ES-I3 (cell line): ENCODE results near the gene LHX1.
A peak's percentile ranks its signal among the peaks of the same experiment; 100 is the strongest.

Experiments
- H3K36me3 ChIP-seq: 2 replicates; pipeline ENCODE4 v1.6.1; 2013; ENCODE audit warnings: mild to moderate bottlenecking, low read length, control low read depth, moderate library complexity; ENCODE audit not compliant: insufficient read depth
- H3K4me1 ChIP-seq: 2 replicates; pipeline ENCODE4 v1.6.1; 2013; ENCODE audit warnings: mild to moderate bottlenecking, control low read depth, low read length; ENCODE audit not compliant: insufficient read depth
- H3K9ac ChIP-seq: 2 replicates; pipeline ENCODE4 v1.6.1; 2013; ENCODE audit warnings: low read depth, mild to moderate bottlenecking, low read length, moderate library complexity
- H3K9me3 ChIP-seq: 2 replicates; pipeline ENCODE4 v1.6.1; 2013; ENCODE audit warnings: mild to moderate bottlenecking, low read length, moderate library complexity; ENCODE audit not compliant: control insufficient read depth, insufficient read depth

Gene LHX1

GRCh38 chr17:36948717-36949460 is 11.6 kb downstream of the LHX1 start, which contains the start of gene AATF:
Gene AATF (plus strand): TSS chr17:36948954. CDS start chr17:36949126, 172 bp downstream.
- no peaks in the 10 kb centered on the region for H3K9me3 ChIP-seq
- 0 out of 2 replicates have a peak, but pooled peaks cover 3% of the 10 kb centered on the region for H3K36me3 ChIP-seq
- peaks cover 11% of the 10 kb centered on the region for H3K4me1 ChIP-seq

DNA sequence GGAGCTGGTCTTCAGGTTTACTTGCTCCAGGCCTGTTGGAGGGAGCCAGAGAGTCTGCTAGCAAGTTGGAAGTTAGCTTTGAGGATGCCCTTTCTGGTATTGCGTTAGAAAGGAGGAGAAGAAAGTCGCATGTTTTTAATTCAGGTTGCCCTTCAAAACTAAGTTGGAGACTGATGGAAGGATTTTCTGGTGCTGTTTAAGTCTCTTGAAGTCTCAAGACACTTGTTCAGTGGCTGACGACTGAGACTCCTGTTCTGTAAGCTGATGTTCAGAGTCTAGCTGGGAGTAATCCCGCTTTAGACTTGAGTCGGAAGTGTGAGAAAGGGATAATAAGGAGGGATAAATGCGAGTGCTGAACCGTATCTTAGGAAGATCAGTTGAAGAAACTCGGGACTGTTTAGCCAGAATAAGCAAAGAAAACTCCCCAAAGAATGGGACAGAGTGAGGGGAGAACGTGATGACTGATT is 12.2 kb downstream of the LHX1 start:
- Histone ChIP-seq H3K4me1 (peaks cover 11% of the 10 kb centered on the region), H3K36me3 (0 out of 2 replicates have a peak, but pooled peaks cover 3% of the 10 kb centered on the region), H3K9me3 (no peaks in the 10 kb centered on the region), H3K9ac (peak overlapping the region; percentile 82)

More at GRCh38 chr17:36948717-36949460, 11.6 kb downstream of the LHX1 start, which contains the start of gene AATF:
- H3K9ac ChIP-seq, result peak within 1 kb of the TSS; percentile 82

DNA sequence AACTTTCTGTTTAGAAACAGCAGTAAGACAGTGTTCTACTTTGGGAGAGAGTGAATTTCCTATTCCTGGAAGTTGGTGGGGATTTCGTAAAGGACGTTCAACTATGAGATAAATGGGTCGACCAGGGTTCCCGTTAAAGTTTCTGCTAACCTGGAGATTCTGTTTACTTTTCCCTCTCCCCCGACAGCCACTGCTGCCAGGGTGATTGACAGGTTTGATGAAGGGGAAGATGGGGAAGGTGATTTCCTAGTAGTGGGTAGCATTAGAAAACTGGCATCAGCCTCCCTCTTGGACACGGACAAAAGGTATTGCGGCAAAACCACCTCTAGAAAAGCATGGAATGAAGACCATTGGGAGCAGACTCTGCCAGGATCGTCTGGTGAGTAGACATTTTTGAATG is 12.8 kb downstream of the LHX1 start:
- Histone ChIP-seq H3K9me3 (no peaks in the 10 kb centered on the region), H3K9ac (peak overlapping the region; percentile 82; the same call in 1 of the 2 replicates), H3K36me3 (peaks cover 4% of the 10 kb centered on the region; the same call in 1 of the 2 replicates), H3K4me1 (peaks cover 11% of the 10 kb centered on the region)

DNA sequence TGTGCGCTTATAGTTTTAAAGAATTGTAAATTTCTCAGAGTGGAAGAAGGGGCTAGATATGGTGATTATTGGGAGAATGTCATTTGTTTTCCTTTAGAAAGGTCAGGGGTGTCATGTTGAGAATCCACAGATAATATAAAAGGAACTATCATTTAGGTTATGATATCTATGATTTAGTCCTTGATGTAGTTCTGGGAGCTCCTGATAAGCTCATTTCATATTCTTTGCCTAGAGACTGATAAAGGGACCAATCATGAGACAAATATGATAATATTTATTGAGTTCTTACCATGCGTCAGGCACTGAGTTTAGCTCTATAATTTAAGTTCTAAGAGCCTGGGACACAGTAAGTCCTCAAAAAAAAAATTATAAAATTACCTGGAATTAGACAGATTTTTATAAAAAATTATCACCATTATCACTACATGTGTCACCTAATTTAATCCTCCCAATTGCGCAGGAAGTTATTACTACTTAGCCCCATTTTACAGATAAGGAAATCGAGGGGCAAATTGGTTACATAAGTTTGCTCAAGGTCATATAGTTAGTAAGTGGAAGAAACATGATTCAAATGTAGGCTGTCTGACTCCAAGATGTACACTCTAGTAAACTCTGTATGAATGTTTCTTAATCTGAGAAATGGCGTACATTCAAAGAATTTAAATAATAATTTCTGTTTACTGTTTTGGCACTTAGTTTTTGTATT is 14.0 kb downstream of the LHX1 start:
- H3K9me3 ChIP-seq, result no peaks in the 10 kb centered on the region
- H3K9ac ChIP-seq, result no peak overlapping the region
- H3K4me1 ChIP-seq, result peaks cover 5% of the 10 kb centered on the region
- peaks cover 7% of the 10 kb centered on the region for H3K36me3 ChIP-seq

DNA sequence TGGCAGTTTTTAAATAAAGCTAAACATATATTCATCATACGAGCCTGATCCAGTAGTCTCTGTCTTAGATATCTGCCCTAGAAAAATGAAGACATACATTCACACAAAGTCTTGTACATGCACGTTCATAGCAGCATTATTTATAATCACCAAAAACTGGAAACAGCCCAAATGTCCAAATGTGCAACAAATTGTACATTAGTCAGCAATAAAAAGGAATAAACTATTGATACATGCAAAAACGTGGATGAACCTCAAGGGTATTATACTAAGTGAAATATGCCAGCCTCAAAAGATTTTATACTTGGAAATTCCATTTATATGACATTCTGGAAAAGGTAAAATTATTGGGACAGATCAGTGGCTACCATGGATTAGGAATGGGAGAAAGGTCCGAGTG is 34.2 kb downstream of the LHX1 start:
- 0 out of 2 replicates have a peak, but pooled peaks cover 3% of the 10 kb centered on the region for H3K9me3 ChIP-seq
- H3K4me1 ChIP-seq, result peaks cover 3% of the 10 kb centered on the region; the same call in 1 of the 2 replicates
- H3K9ac ChIP-seq, result no peak overlapping the region
- peaks cover 5% of the 10 kb centered on the region for H3K36me3 ChIP-seq

DNA sequence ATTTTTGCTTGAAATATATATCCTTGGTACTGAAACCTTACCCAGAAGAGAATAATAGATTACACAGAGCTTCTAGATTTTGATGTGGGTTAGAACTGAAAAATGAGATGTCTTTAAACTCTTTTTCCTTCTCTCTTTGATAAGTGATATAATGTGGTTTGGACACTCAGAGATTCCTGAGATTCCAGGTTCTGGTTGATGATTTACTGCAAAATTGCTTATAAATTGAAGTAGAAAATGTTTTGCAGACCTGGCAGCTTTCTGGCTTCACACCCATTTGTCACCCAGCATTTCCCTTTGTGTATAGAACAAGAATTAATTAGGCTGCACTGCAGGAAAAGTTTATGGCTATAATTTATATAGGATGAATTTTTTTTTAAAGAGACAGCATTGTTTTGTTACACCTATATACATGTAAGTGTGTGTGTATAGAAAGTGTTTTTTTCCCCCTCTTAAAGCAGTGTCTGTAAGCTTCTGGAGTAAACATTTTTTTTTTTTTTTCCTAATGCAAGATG is 35.0 kb downstream of the LHX1 start:
- H3K9me3 ChIP-seq, result 0 out of 2 replicates have a peak, but pooled peaks cover 3% of the 10 kb centered on the region
- H3K9ac ChIP-seq, result no peak overlapping the region
- peaks cover 3% of the 10 kb centered on the region for H3K4me1 ChIP-seq
- H3K36me3 ChIP-seq, result peaks cover 5% of the 10 kb centered on the region

DNA sequence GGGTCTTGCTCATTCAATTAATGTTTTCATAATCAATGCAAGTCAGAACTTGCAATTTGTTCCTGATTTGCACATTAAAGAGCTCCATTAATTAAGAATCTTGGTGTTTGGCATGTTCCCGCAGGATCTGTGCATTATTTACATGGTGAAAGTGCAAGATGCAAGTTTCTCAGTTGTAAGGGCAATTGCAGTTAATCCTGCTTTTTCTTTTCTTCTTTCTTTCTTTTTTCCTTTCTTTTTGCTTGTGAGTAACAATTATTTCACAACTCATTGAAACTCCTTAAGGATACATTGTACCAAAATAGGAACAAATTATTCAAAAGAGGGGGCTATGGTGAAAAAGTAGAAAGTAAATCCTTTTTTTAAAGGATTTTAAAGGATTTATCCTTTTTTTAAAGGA is 35.6 kb downstream of the LHX1 start:
- Histone ChIP-seq H3K9me3 (0 out of 2 replicates have a peak, but pooled peaks cover 3% of the 10 kb centered on the region), H3K36me3 (peaks cover 5% of the 10 kb centered on the region), H3K9ac (no peak overlapping the region), H3K4me1 (peaks cover 3% of the 10 kb centered on the region)

DNA sequence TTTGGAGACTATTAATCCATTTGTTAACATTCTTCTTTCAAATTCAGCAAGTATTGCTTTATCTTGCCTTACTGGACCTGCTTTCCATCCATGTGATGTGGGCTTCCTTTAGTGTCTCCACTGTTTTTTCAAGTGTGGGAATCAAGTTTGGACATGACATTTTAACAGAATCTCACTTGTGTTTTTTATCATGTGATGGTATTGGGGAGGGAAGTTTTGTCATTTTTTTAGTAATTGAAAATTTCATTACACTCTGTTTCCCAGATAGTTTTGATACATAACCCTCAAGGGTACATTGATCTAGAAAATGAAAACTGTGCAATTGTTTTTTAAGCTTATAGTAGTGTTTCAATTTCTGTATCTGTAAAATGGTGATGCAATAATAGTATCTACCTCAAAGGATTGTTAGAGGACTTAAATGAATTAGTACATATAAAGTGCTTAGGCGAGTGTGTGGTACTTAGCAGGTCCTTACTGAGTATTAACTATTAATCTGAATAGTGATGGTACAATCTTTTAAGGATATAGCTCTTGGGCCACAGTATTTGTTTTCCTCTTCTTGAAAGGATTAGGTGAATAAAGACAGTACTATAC is 38.7 kb downstream of the LHX1 start:
- Histone ChIP-seq H3K9ac (no peak overlapping the region), H3K36me3 (no peaks in the 10 kb centered on the region), H3K9me3 (no peaks in the 10 kb centered on the region), H3K4me1 (peaks cover 3% of the 10 kb centered on the region)

DNA sequence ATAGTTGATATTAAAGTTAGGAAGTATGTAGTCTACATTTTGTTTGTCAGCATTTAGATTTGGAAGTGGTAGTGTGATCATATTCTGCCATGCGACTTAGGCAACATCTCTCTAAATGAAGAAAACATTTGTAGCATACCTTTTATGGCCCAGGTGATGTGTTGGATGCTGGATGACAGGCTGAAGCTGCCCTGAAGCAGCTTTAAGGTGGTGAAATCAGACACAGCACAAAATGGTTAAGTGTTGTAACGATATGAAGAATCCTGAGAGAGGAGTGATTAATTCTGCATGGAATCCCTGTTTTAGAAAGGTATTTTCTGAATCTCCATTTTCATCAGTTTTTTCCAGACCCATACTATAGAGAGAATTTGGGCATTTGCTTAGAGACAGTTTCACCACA is 39.8 kb downstream of the LHX1 start:
- H3K36me3 ChIP-seq, result no peaks in the 10 kb centered on the region
- H3K9ac ChIP-seq, result no peak overlapping the region
- no peaks in the 10 kb centered on the region for H3K9me3 ChIP-seq
- peaks cover 3% of the 10 kb centered on the region for H3K4me1 ChIP-seq

DNA sequence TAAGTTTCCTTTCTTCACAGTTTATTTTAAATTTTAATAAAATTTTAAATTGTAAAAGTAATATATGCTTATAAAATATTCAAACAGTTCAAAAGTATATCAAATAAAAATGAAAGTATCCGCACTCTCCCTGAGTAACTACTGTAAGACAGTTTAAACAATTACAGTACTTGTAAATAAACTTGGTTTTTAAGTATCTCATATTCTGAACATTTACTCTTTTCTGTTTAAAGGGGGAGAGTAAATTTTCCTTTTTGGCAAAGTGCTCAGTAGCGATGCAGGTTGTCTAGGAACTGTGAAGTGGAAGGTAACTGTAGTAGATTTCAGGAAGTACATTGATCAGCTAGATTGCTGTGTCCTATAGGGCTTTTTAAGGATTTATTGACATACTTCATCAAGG is 40.3 kb downstream of the LHX1 start:
- no peaks in the 10 kb centered on the region for H3K36me3 ChIP-seq
- no peak overlapping the region for H3K9ac ChIP-seq
- peaks cover 3% of the 10 kb centered on the region for H3K4me1 ChIP-seq
- no peaks in the 10 kb centered on the region for H3K9me3 ChIP-seq

DNA sequence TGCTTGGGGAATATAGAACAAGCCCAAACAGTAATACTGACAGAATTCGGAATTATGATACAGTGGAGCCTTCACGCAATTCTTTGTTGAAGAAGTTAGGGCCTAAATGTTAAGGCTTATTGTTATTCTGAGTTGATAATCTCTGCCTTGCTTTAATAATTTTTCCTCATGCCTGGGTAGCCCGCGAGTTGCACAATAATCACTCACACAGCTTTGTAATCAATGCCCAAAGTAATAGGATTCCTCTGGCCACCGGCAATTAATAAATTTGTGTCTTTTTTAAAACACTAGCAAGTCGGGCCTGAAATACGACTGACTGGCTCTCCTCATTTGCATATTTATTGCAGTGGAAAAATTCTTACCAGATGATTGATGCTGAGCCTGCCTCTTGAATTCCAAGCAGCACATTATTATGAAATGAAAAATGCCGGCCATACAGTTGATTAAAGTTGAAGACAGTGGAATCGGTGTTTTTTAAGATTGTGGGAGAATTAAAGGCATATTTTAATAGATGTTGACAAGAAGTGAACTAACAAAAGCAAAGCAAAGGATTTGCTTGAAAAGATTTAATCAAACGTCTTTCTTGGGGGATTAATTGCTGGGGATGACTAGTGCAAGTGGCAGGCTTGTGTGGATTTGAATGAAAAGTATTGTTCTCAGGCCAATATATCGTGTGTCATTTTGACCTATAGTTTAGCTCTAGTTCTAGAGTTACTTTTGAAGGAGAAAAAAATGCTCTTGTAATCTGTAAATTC is 41.7 kb downstream of the LHX1 start:
- no peaks in the 10 kb centered on the region for H3K36me3 ChIP-seq
- H3K9ac ChIP-seq, result no peak overlapping the region
- H3K9me3 ChIP-seq, result no peaks in the 10 kb centered on the region
- no peaks in the 10 kb centered on the region; the same call in 1 of the 2 replicates for H3K4me1 ChIP-seq

GRCh38 chr17:36979565-36979941 is 42.3 kb downstream of the LHX1 start:
- no peaks in the 10 kb centered on the region; the same call in 1 of the 2 replicates for H3K4me1 ChIP-seq
- no peaks in the 10 kb centered on the region for H3K36me3 ChIP-seq
- H3K9me3 ChIP-seq, result no peaks in the 10 kb centered on the region
- no peak overlapping the region for H3K9ac ChIP-seq

DNA sequence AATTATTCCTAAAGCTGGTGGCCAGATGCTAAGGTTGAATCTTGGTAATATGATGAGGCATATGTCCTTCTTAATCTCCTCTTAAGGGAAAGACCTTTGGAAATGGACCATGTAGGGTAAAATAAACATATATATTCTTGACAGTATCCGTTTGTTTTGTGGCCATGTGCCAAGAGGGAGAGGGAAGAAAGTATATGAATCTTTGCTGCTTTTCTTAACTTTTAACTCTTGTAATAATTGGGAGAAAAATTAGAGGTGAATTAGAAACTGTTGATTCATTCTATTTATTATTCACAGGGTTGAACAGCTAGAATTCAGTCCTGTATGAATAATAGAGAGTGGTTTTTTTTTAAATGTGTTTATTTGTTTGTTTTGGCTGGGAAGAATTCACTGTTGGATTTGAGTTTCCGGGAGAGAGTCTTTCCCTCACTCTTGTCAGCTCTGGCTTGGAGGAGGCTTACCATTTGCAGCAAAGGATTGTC is 43.0 kb downstream of the LHX1 start:
- Histone ChIP-seq H3K9me3 (no peaks in the 10 kb centered on the region), H3K4me1 (no peaks in the 10 kb centered on the region; the same call in 1 of the 2 replicates), H3K36me3 (no peaks in the 10 kb centered on the region), H3K9ac (no peak overlapping the region)
